Erythroblast (primary cell): ENCODE results near the gene TPCN2.
A peak's percentile ranks its signal among the peaks of the same experiment; 100 is the strongest.

Experiments used
- DNase-seq, 2 experiments: peaks; one replicate each; lab custom pipeline; 2025; lab: John Stamatoyannopoulos, UW
- GATA1 ChIP-seq: IDR thresholded peaks from 2 replicates; pipeline ENCODE4 v1.6.1; 2011; ENCODE audit warnings: low read depth, mild to moderate bottlenecking, control low read depth, low read length, moderate library complexity
- POLR2A ChIP-seq: IDR thresholded peaks from 2 replicates; pipeline ENCODE4 v1.6.1; 2011; ENCODE audit warnings: mild to moderate bottlenecking, low read length

TPCN2 gene

GRCh38 chr11:69120096-69120875, 71.6 kb downstream of the TPCN2 start:
- TF ChIP-seq POLR2A (no peak), GATA1 (no peak)
- DNase-seq: no peak

GRCh38 chr11:69121021-69121420, 72.3 kb downstream of the TPCN2 start:
- no peak for DNase-seq
- no peak for TF ChIP-seq POLR2A
- no peak for TF ChIP-seq GATA1

- TF ChIP-seq POLR2A (no peak), GATA1 (no peak)
- DNase-seq: no peak
Measured at GRCh38 chr11:69121621-69122325, 73.0 kb downstream of the TPCN2 start.

- DNase-seq: no peak
- TF ChIP-seq POLR2A (no peak), GATA1 (no peak)
Measured at GRCh38 chr11:69122326-69122629, 73.5 kb downstream of the TPCN2 start.

- DNase-seq: peak in 1 of 2 experiments; percentile 14
- TF ChIP-seq POLR2A: no peak
Measured at GRCh38 chr11:69122630-69123431, 74.1 kb downstream of the TPCN2 start.

- TF ChIP-seq GATA1 (no peak), POLR2A (no peak)
- DNase-seq: no peak
Measured at GRCh38 chr11:69123593-69124545, 75.1 kb downstream of the TPCN2 start.

GRCh38 chr11:69125861-69126260, 77.1 kb downstream of the TPCN2 start:
- TF ChIP-seq GATA1: no peak
- no peak for TF ChIP-seq POLR2A
- DNase-seq: no peak

- DNase-seq: no peak
- no peak for TF ChIP-seq POLR2A
- TF ChIP-seq GATA1: no peak
Measured at GRCh38 chr11:69126286-69126685, 77.6 kb downstream of the TPCN2 start.

GRCh38 chr11:69127081-69127850, 78.5 kb downstream of the TPCN2 start:
- no peak for TF ChIP-seq GATA1
- TF ChIP-seq POLR2A: no peak
- DNase-seq: no peak

GRCh38 chr11:69127884-69128283, 79.2 kb downstream of the TPCN2 start:
- no peak for TF ChIP-seq GATA1
- no peak for TF ChIP-seq POLR2A

GRCh38 chr11:69129053-69129452, 80.3 kb downstream of the TPCN2 start:
- TF ChIP-seq GATA1: no peak
- TF ChIP-seq POLR2A: no peak
- no peak for DNase-seq

More at GRCh38 chr11:69127884-69128283, 79.2 kb downstream of the TPCN2 start:
- DNase-seq: no peak

- DNase-seq: no peak
- TF ChIP-seq GATA1: no peak
- TF ChIP-seq POLR2A: no peak
Measured at GRCh38 chr11:69129647-69130046, 80.9 kb downstream of the TPCN2 start.
